GM06990 (cell line): Measurements from ENCODE around the gene HECTD1.

Experiments
- DNase-seq: peaks from one replicate; pipeline ENCODE4 v3.0.0-alpha.2; 2011; ENCODE audit not compliant: insufficient read length; ENCODE audit errors: extremely low read depth
- H3K27me3 ChIP-seq: replicated peaks from 2 replicates; pipeline ENCODE4 v1.6.0; 2011; ENCODE audit warnings: low read length; ENCODE audit not compliant: control insufficient read depth, insufficient read depth
- H3K36me3 ChIP-seq: 2 replicates; pipeline ENCODE4 v1.5.1; 2011; ENCODE audit warnings: low read length; ENCODE audit not compliant: control insufficient read depth, insufficient read depth
- H3K4me3 ChIP-seq: replicated peaks from 2 replicates; pipeline ENCODE4 v1.5.1; 2011; ENCODE audit warnings: low read depth, mild to moderate bottlenecking, control low read depth, low read length
- CTCF ChIP-seq: IDR thresholded peaks from 2 replicates; pipeline ENCODE4 v1.5.1; 2011; ENCODE audit warnings: low read length, control low read depth, mild to moderate bottlenecking, inconsistent platforms; ENCODE audit not compliant: insufficient read depth, poor library complexity, severe bottlenecking

The HECTD1 gene

GRCh38 chr14:31170411-31170810 is 37.2 kb downstream of the HECTD1 start:
- Histone ChIP-seq H3K27me3 (no peaks in the 10 kb centered on the region), H3K4me3 (no peak overlapping the region), H3K36me3 (peaks cover 10% of the 10 kb centered on the region)
- DNase-seq = no peak
- no peak for TF ChIP-seq CTCF

- Histone ChIP-seq H3K27me3 (no peaks in the 10 kb centered on the region), H3K4me3 (no peak overlapping the region), H3K36me3 (peaks cover 13% of the 10 kb centered on the region)
- TF ChIP-seq CTCF = no peak
- no peak for DNase-seq
Observed at GRCh38 chr14:31169877-31170276, 37.7 kb downstream of the HECTD1 start.

GRCh38 chr14:31167032-31167431 is 40.6 kb downstream of the HECTD1 start:
- Histone ChIP-seq H3K4me3 (no peak overlapping the region), H3K27me3 (no peaks in the 10 kb centered on the region), H3K36me3 (peaks cover 16% of the 10 kb centered on the region)
- no peak for TF ChIP-seq CTCF
- DNase-seq = no peak

GRCh38 chr14:31166271-31166561 is 41.4 kb downstream of the HECTD1 start:
- H3K36me3 ChIP-seq = peaks cover 17% of the 10 kb centered on the region
- TF ChIP-seq CTCF = no peak
- no peaks in the 10 kb centered on the region for H3K27me3 ChIP-seq
- no peak overlapping the region for H3K4me3 ChIP-seq
- DNase-seq = no peak

- peaks cover 17% of the 10 kb centered on the region for H3K36me3 ChIP-seq
- TF ChIP-seq CTCF = no peak
- DNase-seq = no peak
Observed at GRCh38 chr14:31164115-31164514, 43.5 kb downstream of the HECTD1 start.

GRCh38 chr14:31162910-31163649 is 44.5 kb downstream of the HECTD1 start:
- DNase-seq = no peak
- TF ChIP-seq CTCF = no peak
- Histone ChIP-seq H3K27me3 (no peaks in the 10 kb centered on the region), H3K4me3 (no peak overlapping the region), H3K36me3 (peaks cover 17% of the 10 kb centered on the region)

More at GRCh38 chr14:31164115-31164514, 43.5 kb downstream of the HECTD1 start:
- Histone ChIP-seq H3K27me3 (no peaks in the 10 kb centered on the region), H3K4me3 (no peak overlapping the region)
